HG02938 (cell line): ENCODE measurements around the gene STARD8.
"Not testable (repeated sequence)": the region's sequence is repeated elsewhere in the genome, so short reads cannot be mapped to it uniquely, and the experiment has no call there.

Experiments
- ATAC-seq: cut with Tn5 transposase; IDR thresholded peaks from one replicate; pipeline ENCODE4 v1.9.1; 2021; ENCODE audit warnings: mild to moderate bottlenecking, moderate library complexity; ENCODE audit not compliant: unreplicated experiment

STARD8 gene

DNA sequence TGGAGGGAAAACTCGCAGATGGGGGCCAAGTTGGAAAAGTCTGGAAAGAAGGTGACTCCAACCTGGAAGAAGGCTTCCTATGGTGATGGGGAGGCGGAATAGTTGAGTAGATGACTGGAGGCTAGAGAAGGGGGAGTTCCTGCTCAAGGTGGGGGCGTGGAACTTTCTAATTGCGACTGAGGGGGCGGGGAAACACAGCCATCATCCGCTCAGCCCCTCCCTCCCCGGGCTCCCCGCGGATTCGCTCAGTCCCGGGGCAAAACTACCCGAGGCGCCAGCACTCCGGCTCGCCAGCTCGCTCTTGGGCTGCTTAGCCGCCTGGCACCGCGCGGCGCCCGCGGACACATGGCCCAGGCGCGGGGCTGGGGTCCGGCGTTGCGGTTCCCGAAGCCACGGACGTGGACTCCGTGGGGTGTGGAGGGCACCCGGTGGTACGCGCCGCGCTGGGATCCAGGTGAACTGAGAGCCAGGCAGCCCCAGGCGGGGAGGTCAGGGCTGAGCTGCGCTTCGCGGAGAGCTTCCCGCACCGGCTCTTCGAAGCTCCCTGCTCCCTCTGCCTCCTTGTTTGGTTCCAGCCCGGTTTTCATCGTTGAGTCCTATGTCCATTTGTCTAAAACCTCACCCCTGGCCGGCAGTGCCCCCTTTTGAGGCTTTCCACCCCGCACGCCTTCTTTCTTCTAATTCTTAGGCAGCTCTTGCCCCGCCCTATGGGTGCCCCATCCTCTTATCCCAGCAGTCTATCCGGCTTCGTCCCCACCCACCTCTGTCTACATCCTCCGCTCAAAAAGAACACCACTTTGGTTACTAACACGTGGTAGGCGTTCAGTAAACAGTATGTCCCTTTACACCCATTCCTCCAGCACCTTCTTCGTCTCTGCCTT is 38.9 kb downstream of the STARD8 start:
- no peak for ATAC-seq

DNA sequence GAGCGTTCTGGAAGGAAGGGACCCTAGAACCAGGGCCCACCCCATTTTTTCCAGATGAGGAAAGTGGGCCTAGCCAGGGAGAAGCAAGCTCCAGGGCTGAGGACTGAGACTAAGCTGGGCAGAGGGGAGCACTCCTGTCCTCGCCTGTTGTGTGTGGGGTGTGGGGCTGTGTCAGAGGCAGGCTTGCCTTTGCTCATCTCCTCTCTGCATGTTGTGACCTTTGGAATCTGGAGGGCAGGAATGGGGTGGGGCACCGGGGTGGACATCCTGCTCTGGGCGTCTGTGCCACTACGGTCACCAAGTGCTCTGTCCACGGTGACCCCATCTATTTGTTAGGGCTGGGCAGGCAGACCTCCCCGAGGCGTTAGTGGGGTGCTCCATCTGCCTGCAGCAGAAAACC is 41.5 kb downstream of the STARD8 start:
- ATAC-seq: not testable (repeated sequence)

DNA sequence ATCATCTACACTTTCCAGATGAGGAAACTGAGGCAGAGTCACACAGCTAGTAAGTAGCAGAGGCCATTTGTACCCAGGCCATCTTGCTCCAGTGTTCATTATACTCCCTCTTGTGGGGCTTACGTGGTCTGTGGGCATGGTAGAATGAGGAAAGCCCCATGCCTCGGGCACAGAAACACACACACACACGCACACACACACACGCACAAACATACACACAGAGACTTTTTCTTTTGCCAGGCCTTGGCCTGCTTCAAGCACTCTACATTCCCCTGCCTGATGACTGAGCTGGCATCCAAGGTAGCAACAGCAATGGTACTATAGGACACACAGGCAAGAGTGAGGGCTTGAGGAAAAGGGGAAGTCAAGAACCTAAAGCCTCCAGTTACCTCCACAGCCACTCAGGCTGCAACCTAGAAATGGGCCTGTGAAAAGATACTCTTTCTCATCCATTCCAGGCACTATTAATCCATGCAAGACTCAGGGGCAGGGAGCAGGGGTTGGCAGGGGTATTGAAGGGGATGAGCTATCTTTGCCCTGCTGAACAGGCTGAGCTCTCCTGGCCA is 43.6 kb downstream of the STARD8 start:
- no peak for ATAC-seq

DNA sequence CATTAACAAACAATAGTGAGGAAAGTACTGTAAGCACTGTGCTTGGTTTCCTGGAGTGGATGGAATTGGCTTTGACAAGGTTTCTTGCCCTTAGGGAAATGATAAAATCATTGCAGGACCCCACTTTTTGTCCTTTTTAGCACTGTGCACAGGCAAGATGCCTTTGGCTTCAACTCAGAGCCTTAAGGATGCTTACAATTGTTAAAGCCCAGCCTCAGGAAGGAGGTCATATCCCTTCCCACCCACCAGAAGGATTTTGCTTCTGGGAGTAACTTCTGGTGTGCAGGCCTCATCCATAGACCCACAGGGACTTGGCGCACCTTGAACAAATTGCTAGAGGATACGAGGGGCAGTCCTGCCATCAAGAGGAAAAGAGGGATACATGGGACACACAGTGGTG is 44.5 kb downstream of the STARD8 start:
- ATAC-seq: no peak

DNA sequence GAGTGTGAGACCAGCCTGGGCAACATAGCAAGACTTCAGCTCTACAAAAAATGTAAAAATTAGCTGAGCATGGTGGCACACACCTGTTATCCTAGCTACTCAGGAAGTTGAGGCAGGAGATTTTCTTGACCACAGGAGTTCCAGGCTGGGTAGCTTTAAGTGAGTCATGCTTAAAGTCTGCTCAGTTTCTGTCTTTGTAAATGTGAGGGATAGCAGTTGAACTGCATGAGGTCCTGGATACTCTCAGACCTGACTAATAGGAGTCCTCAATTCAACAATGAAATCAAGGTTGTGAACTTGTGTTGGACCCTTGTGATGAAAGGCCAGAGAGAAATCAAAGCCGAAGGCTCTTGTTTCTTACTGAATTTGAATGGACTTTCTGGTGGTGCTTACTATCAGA is 45.2 kb downstream of the STARD8 start:
- ATAC-seq: no peak

DNA sequence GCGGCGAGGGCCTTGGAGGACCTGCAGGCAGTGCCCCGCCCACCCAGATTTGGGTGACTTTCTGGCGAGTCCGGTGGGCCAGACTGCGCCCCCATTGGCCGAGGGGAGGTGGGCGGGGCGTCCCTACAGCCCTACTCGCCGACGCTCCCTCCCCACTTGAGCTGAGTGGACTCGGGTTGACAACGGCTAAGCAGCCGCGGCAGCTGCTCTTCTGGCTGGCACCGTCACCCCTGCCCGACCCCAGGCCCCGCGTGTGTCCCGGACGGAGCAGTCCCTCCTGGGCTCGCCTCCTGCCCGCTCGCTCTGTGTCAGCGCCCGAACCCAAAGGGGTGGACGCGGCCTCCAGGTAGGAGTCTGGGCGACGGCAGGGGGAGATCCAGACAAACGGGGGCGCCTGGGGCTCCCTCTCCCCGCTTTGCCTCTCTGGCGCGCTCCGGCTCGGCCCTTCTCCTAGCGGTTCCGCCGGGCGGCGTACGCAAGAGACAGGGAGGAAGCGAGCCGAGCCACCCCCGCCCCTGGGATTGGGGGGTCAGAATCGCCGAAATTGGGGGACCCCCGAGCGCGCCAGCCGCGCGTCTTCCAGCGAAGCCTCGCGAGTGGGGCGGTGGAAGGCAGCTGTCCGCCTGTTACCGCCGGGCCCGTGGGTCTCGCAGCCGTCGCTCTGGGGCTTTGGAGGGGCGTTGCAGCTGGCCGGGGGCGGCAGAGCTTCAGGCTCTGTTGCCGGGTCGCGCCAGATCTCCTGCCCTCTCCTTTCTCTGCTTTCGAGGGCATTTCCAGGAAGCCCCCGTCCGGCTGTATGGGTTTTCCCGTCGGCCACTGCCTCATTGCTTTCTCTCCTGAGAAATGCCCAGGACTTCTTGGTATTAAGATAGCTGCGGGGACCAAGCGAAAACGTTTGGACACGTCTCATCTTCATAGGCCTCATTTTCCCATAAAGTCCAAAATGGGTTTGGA is 46.3 kb downstream of the STARD8 start:
- no peak for ATAC-seq

DNA sequence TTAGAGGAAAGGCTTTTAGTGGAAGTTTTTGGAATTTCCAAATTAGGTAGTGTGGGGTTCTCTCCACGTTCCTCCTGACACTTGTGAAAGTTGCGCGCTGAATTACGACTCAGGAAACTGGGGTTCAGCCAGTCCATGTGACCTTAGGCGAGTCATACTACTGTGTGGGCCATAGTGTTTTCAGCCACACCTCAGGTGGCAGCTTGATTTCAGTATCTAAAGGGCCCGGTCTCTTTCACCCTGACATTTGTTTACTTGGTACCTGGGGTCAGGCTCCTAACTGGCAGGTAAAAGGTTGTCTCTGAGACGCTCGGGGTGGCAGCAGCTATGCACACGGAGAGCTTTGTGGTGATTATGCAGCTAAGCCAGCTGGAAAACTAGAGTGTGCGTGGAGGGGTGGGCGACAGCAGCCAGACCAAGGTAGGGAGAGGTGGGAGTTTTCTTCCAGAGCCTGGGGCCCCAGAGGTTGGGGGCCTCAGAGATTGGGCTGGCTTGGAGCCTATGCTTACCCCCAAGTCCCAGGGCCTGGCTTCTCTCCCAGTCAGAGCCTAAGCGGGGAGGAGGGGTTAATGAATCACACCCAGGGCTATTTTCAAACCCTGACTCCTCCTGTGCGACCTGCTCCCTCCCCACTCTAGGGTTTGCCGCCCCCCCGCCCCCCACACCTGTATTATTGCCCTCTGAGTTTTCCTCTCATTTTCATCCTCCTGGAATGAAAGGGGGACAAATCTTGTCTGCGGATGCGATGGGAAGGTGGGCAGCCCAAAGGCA is 47.2 kb downstream of the STARD8 start:
- no peak for ATAC-seq

DNA sequence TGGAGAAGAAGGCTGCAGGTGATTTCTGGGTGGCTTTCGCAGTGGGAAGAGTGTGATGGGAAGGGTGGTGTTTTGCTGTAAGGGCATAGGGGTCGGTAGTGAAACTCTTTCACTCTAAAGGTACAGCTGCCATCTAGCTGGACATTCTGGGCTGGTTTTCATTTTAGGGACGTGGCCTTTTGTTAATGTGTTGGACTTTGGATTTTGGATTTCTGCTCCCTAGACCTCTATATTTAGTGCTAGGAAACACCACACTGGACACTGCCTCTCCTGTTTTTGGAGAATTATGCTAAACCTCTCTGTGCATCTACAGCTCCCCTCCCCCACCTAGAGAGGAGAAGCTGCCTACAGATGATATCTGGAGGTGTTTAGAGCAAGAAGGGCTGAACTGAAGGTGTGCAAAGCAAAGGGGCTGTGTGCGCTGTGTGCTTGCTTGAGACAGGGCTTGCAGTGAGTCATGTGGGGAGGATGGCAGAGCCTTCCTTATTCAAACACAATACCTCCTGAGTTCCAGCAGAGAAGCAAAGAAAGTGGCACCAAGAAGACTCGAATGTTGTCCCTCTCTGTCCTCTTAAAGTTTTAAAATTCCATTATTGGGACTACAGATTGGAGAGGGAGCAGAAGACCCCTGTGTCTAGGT is 47.9 kb downstream of the STARD8 start:
- ATAC-seq: no peak

DNA sequence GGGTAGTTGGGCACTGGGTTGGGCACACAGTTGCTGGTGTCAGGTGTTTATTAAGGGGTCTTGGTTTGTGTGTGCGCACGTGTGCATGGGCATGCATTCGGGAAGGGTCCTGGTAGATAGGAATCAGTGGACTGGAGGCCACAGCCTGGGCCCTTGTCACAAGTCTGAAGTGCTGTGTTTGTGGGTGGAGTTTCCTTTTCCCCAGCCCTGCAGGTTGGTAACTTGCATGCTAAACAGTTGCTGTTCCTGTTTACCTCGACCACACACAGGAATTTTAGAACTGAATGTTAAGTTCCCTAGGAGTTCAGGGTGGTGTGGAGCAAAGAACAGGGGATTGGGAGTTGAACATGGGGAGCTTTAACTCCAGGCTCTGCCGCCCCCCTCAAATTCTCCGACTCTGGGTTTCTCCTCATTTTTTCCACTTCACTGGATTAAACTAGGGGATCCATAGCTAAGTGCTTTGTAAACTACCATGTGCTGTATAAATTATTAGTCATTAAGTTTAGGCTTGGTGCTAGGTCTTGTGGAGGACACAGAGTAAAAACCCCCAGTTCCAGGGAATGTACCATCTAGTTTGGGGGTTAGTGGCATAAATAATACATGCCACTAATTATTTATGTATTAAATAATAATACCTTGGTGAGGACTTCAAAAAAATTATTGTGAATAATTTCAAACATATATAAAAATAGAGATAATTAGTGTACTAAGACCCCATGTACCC is 49.0 kb downstream of the STARD8 start:
- ATAC-seq: no peak

DNA sequence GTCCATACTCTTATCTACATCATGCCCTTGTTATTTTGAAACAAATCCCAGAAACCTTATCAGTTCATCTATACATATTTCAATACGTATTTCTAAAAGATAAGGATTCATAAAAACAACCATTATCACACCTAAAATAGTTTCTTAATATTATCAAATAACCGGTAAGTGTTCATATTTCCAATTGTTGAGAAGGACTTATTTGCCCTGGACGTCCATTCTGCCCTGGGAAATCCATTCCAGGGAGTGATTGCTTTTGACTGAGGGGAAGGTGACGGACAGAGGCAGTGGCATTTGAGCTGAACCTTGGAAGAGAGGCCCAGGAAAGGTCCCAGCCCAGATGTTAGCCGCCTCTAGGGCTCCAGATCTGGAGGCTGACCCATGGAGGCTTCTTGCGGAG is 49.6 kb downstream of the STARD8 start:
- ATAC-seq: no peak

DNA sequence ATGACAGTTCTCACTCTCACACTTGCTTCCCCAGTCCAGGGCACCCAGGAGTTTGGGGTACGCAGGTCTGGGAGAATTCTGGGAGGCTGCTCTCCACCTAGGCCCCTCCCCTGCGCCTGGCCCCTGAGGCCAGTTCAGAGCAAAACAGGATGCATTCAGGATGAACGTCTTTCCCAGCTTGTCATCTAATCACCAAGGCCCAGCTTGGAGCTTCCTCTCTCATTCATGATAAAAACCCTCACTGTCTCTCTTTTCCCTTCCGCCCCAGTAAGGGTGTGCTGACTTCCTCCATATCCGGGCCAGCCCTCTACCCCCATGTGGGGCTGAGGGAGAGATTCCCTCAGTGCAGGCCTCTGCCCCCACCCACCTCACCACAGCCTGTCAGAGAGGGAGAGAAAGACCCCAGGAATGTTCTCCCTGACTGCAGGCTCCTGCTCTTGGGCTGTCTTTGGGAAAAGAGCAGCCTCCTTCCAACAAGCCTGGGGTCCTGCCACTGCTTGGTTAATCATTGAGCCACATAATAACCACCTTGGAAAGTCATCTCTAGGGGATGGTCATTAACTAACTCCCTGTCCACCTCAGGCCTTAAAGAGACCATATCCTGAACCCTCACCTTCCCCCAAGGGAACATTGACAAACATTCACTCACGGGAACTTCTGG is 50.1 kb downstream of the STARD8 start:
- no peak for ATAC-seq

DNA sequence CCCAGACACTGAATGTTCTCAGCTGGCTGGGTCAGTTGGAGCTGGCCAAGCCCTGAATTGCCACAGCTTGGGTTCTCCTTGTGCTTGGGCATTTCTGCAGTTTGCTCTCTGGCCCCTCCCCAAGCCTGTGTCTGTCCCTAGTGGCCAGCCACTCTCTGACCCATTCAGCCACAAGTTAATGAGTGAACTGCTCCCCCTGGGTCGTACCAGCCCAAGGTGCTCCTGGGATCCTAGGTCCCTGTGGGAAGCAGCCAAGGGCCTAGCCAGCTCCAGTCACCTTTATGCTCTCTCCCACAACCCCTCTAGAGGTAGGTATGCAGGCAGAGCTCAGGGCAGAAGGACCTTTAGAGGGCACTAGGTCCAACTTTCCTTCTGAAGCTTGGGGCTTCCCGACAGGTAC is 51.5 kb downstream of the STARD8 start:
- ATAC-seq: no peak

DNA sequence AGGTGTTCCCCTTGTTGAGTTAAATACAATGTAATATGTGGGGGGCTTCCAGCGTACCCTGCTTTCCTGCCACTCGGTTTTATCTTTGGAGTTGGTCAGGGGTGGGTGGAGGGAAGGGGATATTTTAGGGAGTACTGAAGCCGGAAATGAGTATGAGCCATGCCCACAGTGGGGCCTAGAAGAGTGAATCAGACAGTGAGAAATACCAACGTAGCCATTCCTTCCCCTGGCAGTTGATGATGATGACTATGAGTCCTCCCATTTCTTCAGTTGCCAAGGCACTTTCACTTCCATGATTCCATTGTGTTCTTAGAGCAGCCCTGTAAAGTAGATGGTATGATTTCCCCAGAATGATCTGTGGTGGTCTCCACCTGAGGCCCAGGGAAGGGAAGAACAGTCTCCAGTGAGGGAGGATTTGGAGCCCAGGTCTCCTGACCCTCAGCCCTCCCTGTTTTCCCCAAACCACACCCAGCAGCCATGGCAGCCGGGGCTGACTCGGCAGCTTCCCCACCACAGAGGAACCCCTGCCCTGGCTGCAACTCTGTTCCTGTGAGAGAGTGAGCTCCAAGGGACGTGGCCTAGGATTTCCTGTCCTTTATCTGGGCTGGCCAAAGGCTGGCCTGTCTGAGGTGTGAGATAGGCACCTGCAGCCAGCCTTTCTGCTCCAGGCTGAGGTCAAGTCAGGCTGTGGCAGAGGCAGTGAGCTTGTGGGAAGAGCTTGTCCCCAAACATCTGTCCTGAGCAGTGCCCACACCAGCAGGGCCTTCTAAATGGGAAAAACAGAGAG is 52.7 kb downstream of the STARD8 start:
- ATAC-seq: no peak

DNA sequence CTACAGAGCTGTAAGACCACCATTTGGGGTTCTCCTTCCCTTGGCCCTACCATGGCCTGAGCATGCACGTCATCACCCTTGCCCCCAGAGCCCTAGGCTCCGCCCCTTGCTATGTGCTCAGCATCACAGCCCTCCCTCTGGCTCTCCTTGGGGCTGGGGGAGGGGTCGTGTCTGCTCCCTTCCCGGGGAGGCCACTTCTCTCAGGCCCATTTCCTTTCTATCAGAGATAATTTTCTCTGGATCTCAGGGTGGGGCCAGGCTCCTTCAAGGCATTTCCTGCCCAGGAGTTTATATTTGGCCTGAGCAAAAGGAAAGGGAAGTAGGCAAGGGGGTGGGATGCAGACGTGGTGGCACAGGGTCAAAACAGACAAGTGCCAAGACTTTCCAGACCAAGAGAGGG is 55.9 kb downstream of the STARD8 start:
- ATAC-seq: no peak

DNA sequence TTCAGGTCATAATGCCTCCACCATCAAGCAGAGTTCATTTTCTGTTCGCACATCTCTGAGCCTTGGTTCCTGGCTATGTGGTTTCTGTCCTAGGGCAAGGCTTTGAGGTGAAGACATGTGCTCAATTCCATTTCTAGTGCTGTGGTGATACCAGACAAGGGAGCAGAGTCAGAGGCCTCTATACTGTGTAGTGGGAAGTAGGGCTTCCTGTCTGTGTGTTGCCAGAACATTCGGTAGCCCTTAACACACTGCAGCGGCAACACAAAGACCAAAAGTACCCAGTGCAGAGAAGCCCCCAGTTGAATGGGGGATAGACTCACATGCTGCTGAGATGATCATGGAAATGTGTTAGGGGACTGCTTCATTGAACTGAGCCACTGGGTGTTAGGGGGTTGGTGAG is 56.4 kb downstream of the STARD8 start:
- ATAC-seq: no peak

DNA sequence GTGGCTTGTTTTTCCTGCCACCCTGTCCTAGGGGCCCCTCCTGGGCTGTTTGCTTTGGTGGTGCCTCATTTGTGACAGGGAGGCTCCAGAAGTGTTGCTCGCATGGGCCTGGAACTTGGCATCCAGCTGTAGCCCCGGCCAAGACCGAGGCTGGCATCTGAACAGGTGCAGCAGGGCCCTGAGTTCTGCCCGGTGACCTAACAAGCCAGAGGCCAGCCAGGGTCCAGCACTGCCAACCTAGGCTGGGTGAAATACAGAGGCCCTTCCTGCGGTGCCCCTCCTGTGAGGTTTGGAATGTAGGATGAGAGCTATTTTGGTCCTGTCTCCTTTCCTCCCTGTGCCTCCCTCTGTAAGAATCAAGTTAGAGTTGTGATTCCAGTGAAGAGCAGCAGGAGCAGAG is 58.5 kb downstream of the STARD8 start:
- ATAC-seq: no peak

DNA sequence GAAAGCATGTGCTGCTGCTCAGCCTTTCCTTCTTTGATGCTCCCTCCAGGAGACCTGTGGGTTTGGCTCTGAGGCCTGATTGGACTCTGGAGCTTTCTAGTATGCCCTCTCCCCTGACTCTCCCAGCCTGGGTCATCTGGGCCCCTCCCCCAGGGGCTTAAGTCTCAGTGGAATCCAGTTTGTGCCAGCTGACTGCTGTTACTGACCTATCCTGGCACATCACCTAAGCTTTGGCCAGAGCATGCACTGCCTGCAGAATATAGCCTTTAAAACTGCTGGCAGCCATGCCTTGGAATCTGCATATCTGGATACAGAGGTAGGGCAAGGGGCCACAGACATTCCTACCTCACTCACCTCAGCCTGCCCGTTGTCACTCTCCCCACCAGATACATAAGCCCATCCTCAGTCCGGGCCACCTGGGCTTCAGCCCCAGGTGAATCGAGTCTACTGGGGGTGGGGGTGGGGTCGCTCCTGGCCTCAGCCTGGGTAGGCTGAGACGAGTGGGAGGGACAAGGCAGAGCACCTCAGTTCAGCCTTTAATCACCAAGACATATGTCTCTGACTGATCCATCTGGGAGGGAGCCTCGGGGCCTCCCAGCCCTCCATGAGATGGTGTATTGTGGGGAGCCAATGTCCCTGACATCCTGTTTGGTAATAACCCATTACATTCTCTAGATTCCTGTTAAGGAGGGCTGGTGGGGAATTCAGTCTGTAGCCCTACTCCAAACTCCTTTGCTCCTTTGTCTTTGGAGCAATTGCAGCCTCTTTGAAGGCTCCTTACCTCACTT is 61.2 kb downstream of the STARD8 start:
- ATAC-seq: no peak
